ENCODE data around the gene COQ7.

DNA sequence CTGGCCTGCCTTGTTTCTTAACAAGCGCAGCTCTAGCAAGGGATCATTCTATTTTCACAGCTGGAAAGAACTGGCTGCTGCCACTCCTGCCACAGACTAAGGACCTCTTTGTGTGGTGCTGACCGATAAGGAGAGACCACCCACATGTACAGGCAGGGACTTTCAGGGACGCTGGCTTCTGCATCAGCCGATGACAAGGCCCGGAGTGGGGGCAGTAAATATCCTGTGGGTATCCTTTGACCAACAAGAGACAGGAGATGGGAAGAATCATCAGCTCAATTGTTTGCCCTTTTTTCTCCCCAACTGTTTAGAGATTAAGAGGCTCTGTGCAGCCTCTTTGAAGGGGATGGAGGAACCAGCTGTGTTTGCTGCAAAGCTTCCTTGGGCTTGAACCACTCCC, 37.2 kb downstream of the COQ7 start:
- TF ChIP-seq, protein P1, sequence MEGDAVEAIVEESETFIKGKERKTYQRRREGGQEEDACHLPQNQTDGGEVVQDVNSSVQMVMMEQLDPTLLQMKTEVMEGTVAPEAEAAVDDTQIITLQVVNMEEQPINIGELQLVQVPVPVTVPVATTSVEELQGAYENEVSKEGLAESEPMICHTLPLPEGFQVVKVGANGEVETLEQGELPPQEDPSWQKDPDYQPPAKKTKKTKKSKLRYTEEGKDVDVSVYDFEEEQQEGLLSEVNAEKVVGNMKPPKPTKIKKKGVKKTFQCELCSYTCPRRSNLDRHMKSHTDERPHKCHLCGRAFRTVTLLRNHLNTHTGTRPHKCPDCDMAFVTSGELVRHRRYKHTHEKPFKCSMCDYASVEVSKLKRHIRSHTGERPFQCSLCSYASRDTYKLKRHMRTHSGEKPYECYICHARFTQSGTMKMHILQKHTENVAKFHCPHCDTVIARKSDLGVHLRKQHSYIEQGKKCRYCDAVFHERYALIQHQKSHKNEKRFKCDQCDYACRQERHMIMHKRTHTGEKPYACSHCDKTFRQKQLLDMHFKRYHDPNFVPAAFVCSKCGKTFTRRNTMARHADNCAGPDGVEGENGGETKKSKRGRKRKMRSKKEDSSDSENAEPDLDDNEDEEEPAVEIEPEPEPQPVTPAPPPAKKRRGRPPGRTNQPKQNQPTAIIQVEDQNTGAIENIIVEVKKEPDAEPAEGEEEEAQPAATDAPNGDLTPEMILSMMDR (IDR thresholded peaks at IDR 0.05 in 4 of 5, conservative IDR thresholded peaks at IDR 0.05 in 1 of 5), result no peak
- no peak for TF ChIP-seq POLR2A (IDR thresholded peaks at IDR 0.05)

Data from gastrocnemius medialis (tissue), 4 donors.